ENCODE results near the gene NEDD4L.
A peak's percentile ranks its signal among the peaks of the same experiment; 100 is the strongest.
"Not testable (repeated sequence)": the region's sequence is repeated elsewhere in the genome, so short reads cannot be mapped to it uniquely, and the experiment has no call there.

Gene NEDD4L

DNA sequence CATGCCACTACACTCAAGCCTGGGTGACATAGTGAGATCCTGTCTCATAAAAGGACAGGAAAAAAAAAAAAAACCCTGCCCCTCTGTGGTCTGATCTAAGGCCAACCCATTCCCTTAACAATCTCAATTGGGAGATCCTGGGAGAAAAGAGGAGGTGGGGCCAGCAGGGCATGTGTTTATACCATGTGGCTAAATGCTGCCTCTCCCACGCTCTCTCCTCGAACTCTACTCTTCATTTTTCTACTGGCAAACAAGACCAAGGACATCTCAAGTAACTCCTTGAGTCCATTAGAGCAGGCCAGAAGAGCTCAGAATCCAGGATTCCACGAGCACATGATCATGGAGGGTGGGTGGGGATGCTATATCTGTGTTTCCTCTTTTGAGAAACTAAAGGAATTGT, 16.7 kb upstream of the NEDD4L start:
- DNase-seq: no peak

DNA sequence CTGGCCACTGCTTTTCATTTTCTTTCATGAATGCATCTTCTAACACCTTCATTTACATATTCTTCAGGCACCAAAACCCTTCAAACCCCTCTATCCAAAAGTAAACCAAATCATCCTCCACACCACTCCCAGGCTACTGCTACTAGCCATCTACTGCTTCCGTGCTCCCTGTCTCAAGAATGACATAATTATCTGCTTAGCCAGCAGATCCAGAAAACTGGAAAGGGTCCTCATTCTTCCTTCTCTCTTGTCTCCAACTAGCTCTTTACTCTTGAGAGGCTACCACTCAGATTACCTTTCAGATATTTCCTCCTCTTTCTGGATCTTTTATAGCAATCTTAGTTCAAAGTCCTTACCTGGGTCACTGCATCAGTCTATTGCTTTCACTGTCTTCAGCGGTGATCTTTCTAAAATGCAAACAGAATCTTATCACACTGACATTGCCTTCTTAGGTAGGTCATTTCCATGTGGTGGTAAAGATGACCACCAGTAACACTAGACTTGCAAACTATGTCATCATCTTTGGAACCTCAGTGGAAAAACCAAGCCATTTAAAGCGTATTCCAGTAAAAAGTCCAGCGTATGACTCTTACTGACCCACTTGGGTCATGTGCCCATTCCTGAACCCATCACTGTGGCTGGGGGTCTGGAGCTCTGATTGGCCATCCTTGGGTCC, 15.8 kb upstream of the NEDD4L start:
- DNase-seq: no peak

DNA sequence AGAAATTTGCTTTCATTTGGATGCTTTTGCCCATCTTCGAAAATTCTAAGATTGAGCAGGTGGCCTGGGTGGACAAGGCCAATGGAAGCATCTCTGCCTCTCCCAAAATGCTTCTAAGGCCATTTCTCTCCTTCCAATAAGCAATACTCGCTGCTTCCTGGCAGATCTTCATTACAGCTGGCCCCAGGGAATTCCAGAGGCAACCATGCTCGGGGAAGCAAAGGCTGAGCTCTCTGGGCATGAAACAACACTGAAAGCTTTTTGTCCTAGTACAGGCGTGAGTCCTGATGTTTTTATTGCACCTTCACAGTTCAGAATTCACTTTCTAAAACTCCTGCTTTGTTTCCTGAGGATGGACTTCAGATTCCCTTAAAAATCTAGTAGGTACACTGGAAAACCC, 11.8 kb upstream of the NEDD4L start:
- no peak for DNase-seq

DNA sequence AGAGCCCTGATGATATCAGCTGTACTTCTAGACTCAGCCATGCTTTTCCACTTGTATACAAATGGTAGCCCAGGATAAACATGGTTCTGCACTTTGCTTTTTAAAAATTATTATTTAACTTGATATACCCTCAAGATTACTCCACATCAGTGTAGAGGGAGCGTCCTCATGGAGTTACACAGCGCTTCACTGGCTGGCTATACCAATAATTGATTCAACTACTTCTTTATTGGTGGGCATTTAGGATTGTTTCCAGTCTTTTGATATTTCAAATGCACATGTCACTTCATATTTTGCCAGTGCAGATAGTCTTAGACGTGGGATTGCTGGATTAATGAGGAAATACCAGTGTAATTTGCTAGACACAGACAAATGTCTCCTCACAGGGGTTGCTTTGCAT, 10.8 kb upstream of the NEDD4L start:
- DNase-seq: no peak

DNA sequence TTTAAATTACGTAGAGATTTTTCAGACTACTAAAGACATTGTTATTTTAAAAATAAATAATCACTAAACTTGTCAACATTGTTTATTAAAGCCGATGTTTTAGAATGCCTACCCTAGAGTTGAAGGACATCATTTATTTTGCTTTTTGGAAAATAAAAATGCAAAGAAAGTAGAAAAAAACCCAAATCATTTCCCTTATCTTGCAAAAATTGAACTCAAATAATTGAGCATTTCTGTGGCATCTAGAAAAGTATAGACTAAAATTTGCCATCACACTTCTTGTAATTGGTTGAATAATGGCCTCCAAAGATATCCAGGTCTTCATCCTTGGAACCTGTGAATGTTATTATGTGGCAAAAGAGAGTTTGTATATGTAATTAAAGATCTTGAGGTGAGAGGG, 9.7 kb upstream of the NEDD4L start:
- no peak for DNase-seq

DNA sequence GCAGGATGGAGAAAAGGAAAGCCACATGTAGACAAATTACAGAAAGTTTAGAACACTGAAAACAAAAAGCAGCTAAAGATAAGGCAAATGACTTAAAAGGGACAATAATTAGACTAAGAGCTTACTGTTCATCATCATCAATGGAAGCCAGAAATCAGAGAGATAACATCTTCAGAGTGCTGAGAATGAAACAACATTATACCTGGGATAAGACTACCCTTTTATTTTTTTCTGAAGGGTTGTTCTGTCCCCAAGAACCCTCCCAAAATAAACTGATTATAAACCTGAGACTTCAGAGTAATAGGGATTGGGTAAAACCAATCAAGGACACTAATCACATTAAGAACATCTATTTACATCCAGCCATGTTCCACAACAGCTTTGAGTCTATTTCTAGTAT, 6.9 kb upstream of the NEDD4L start:
- DNase-seq: no peak

DNA sequence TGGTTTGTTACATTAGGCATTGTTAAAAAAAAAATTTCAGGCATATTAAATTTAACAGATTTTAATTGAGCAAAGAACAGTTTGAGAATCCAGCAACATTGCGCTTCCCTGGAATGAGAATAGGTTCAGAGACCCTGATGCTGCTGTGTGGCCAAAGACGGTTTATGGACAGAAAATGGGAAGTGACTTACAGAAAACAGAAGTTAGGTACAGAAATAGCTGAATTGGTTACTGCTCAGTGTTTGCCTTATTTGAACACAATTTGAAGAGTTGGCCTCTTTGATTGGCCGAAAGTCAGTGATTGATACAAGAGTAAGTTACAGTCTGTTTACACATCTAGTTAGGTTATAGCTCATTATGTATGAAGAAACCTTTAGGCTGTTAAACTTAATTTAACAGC, 6.0 kb upstream of the NEDD4L start:
- DNase-seq: no peak

DNA sequence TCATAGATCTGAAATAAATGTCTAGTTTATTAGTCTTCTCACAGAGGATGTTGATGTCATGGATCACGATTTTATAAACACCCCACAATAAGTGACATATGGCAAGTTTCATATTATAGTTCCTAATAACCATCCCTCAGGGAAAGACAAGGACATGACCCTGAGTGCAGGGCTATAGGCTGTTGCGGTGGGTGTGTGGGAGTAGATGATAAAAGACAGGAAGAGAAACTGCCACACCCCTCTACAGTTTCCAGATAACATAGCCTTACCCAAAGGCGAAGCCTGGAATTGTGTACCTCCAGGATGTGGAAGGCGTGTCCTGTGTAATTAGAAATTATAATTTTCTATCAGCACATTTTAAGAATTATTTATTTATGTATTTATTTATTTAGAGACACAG, 2.4 kb upstream of the NEDD4L start:
- DNase-seq: no peak

DNA sequence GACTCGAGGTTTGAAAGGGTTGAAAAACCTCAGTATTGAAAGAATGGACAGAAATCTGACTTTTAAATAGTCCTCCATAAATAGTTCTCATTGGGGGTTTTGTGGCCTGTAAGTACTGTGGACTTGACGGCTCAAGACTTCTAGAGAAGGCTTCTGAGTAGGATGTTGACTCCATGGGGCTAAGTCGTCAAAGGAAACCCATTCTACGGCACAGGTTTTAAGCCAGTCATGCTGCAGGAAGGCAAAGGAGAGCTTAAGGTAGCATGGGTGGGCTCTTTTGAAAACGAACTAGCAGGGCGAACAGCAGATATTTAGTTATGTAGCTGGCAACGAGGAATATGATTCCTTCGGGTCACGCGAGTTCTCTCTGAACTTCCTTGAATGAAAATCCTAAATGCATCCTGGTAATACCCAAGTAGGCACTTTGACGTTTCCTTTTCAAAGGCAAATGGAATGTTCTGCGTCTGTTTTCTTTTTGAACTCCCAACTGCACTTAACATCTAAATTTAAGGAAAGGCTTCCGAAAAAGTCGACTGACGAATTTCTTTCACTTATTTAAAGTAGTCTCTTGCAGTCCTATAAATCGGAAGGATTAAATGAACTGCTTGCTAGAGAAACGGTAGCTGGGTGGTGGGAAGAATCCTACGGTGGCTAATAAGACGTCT, 1.1 kb upstream of the NEDD4L start:
- no peak for DNase-seq

DNA sequence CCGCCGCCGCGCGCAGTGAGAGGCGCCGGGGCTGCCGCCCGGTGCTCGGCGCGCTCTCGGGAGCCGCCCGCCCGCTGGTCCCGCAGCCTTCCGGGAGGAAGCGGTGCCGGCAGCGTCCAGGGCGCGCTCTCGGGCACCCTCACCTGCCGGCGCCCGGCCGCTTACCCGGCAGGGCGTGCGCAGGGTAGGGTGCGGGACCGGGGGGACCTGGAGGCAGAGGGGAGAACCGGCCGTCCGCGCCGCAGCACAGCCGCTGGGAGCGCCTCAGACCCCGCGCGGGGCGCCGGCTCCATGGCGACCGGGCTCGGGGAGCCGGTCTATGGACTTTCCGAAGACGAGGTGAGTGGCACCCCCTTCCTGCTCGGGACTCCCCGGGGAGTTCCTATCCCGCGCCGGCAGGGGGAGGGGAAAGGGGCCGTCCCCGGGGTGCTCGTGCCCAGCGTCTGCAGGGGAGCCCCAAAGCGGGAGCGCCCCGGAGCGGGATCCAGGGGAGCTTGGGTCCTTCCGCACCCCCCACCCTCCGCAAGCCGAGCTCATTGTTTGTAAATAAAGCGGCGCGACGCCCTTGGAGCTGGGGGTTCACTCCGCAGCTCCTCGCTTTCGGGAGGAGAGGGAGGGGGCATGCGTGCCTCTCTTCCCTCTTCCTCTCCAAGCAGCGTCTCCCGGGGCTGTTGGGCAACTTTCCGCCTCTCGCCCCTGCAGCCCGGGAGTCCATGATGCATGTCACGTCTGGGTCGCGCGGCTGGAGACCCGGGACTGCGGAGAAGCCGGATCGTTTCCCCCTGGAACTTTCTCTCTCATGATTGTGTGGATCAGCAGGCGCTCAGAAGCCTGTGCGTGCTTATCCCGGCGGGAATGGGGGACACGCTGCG, 580 bp downstream of the NEDD4L start:
- DNase-seq: peak in 1 of 2 donors; percentile 24

DNA sequence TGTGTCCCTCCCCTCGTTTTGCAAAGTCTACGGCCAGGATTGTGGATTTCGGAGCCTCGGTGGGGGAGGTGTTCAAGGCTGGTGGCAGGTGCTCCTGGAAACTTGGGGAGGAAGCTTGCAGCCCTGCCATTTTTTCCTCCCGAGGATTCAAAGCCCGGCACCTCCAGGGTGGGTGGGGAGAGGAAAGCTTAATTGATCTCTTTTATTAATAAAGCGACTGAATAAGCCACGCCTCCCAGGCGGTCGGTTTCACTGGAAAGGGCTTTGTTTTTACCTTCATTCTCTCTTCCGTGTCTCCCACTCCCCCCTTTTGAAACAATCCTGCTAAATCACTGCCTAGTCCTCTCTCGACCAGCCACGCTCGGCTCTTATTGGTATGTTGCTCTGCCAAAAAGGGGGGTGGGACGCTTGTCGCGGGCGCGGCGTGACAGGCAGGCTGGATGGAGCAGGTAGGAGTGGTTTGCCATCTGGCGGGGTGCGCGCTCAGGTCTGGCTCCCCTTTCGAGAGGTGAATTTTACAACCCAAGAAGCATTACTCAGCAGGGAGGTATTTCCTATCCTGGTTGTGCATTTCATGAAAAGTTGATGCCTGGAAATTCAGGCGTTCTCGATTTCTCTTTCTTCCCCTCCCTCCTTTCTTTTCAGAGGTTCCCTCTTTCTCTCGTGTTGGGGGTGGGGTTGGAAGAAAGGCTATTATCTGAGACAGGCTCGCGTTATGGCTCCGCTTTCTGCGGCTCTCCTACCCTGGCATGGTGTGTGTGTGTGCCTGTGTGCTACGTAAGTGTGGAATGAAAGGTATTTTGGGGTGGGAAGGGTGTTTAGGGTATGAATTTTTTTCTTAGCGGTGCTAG, 1.4 kb downstream of the NEDD4L start:
- no peak for DNase-seq

DNA sequence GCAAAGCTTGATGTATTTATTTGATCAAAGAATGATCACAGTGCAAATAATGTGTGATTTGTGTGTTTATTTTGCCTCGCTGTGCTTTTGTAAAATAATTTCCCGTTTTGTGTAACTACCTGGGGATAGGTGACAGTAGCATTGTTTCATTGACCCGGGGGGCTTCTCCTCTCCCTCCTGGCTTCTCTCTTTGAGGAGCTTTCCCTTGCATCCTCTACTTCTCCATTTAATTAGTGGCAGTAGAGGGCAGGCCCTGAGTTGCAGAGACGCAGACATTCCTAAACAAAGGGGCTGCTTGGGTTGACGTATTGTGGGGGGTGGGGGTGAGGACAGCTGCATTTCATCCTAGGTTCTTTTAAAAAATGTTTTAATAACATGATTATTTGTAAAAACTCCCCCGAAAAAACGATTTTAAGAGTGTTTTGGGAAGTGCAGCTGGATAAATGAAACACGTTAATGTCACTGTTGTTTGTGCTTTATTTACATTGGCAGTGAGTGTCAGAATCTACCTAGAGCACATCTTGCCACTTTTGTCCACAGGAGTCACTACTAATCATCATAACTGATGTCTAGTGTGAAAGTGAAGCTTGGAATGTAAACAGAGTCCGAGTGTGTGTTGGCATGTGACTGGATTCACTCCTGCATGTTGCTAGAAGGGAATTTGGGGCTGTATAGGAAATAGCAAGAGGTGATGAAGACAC, 2.2 kb downstream of the NEDD4L start:
- DNase-seq: no peak

DNA sequence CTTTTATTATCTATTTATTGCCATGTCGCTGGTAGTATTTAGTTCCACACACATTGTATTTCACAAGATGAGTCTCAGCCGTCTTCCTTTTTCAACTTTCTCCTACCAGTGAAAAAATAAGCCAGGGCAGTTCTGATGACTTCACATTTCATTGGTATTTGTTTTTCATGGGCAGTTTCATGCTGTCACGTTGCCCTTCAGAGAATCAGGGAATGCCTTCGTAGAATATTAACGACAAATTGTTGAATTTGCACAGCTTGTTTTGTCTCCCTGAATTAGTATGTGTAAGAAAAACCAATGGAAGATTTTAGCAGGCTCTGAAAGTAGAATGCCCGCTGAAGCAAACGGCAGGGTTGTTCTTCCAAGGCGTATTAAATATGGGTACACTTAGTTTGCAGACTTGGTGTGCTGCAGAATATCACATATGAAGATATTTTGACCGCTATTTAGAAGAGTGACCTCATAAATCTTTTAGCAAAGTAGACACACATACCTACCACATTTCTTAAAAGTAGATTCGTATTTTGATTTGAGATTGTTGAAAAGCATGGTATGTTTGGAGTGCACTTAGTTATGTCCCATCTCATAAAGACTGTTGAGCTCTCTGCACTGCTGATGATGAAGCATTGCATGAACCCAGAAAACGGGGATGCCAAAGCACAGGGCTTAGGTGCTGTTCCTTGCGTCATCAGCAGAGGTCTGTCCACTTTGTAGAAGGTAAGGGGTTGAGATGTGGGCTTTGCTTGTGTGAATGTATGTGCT, 2.9 kb downstream of the NEDD4L start:
- no peak for DNase-seq

DNA sequence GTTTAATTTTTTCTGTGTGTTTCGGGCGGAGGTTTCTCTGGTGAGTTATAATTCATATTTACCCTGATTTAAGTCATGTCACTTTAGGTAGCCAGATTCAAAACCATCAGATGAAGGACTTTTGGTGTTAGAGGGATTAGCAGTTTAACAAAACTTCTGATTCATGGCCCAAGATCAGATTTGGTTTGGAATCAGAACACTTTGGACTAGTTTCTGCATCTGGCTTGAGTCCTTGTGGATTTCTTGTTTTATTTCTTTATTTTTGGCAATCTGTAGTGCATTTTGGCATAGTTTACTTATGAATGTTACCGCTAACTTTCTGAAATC, 3.5 kb downstream of the NEDD4L start:
- DNase-seq: no peak

DNA sequence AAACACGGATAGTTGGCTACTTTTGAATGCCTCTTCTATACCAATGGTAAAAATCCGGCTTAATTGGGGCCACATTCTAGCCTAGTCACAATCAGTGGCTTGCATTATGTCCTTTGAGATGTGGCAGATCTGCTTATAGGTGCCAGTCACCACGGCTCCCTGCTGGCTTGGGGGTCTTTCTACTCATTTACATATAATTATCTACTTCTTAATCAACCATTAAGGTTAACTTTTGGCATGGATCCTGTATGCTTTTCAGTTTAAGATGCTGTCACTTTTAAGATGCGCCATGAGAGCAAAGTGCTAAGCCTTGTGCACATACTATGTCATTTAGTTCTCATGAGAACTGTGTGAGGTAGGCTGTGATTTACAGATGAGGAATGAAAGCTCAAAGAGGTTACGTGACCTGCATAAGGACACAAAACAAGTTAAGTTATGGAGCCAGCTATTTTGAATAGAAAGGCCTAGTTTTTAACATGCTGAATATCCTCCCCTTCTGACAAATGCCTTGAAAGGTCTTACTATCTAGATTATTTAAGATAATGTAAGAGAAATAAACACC, 4.1 kb downstream of the NEDD4L start:
- DNase-seq: no peak

DNA sequence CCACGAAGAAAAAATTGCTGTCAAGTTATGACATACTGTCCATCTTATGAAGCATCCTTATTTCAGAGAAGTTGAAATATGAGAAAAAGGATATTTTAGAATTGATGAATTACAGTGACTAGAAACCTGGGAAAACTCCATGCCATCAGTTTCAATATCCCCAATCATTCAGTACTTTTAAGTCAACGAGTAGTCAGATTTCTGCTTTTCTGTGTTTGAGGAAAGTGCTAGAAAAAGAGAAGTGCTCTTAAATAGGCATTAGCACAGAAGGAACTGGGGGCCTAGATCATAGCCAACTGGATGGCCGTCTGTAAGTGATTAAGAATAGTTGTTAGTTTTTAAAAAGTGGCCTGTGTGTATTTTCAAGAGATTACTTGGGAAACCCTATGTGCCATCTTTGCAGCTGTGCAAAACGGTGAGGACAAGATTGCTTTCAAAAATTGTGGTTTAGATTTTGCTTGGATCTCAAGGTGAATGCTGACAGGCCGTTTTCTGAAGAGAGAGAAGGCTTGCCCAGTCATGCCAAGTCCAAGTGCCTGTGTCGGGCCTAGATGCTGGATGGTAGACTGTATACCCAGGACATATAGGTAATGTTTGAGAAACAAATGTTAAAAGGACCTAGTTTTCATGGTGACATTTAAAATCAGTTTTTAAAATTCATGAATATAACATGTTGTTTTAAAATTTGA, 5.1 kb downstream of the NEDD4L start:
- DNase-seq: no peak

DNA sequence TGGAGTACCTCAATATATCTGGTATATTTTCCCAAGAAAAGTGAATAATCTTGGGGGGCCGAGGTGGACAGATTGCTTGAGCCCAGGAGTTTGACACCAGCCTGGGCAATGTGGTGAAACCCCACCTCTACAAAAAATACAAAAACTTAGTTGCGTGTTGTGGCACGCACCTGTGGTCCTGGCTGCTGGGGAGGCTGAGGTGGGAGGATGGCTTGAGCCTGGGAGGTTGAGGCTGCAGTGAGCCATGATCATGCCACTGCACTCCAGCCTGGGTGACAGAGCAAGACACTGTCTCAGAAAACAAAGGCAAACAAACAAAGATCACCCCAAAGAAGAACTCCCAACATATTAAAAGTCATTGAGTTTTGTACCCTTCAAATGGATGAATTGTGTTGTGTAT, 6.9 kb downstream of the NEDD4L start:
- DNase-seq: not testable (repeated sequence)

DNA sequence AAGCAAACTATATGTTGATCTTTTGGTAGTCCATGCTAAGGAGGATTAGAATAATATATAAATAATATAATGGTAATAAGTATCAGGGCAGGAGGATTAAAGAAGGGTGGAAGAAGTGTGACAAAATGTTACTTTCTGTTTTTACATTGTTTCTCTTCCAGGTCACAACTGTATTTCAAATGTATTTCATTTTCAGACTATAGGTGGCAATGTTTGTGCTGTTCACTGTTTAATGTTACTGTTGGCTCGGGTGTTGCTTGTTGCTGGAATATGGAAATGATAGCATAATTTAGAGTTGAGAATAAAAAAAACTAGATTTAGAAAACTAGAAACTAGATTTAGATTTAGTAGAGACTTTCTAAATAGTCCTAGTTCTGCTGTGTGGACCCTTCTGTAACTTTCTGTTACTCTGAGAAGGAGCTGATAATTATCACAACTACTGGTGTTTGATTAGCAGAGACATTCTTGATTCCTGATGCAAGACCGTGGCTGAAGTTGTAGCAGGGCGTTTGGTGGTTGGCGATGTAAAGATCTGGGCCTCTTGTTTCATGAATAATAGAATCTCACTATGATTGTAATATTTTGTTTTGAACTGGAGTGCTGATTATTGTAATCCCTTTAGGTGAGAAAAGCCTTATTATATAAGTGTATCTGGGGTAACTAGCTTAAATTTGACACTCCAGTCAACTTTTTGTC, 7.9 kb downstream of the NEDD4L start:
- DNase-seq: no peak

DNA sequence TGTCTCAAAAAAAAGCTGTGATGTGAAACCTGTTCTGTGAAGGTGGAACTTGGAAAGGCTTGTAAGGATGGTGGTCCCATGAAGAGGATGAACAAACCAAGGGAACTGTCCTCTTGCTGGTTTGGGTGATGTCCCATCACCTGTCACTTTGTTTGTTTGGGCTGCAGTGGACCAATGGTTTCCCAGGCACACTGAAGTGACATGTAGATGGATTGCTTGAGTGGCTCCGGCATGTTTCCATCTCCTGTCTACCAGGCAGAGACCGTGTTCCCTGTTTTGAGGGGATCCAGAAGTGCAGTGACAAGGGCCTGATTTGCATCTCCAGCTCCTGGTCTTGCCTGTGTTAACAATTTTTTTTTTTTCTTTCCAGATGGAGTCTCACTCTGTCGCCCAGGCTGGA, 8.9 kb downstream of the NEDD4L start:
- no peak for DNase-seq
